ENCODE measurements around the gene ELF3.
A peak's percentile ranks its signal among the peaks of the same experiment; 100 is the strongest.
"Not testable (repeated sequence)": the region's sequence is repeated elsewhere in the genome, so short reads cannot be mapped to it uniquely, and the experiment has no call there.

Gene ELF3

GRCh38 chr1:202010180-202011015 is at the start of gene ELF3:
ELF3 (plus strand) TSS chr1:202010587; CDS start chr1:202011137, 550 bp downstream.
- H3K27me3 ChIP-seq (ENCODE audit: control insufficient read depth, insufficient read depth, low read length) = no peaks in the 10 kb centered on the region
- H3K36me3 ChIP-seq (ENCODE audit: control insufficient read depth, low read depth, low read length) = peaks cover 10% of the 10 kb centered on the region
- peak within 1 kb of the TSS; percentile 52 for H3K27ac ChIP-seq (ENCODE audit: low read length)
- peaks cover 36% of the 10 kb centered on the region for H3K4me1 ChIP-seq (ENCODE audit: control insufficient read depth, low read depth, low read length)
- H3K9me3 ChIP-seq (ENCODE audit: control insufficient read depth, low read depth, low read length) = no peaks in the 10 kb centered on the region
- H3K9ac ChIP-seq (ENCODE audit: low read length) = peak within 1 kb of the TSS; percentile 63
- peak within 1 kb of the TSS; percentile 61 for H3K4me3 ChIP-seq (ENCODE audit: low read length)

- H3K36me3 ChIP-seq (ENCODE audit: control insufficient read depth, low read depth, low read length) = peaks cover 78% of the 10 kb centered on the region
- H3K9me3 ChIP-seq (ENCODE audit: control insufficient read depth, low read depth, low read length); H3K27ac ChIP-seq (ENCODE audit: low read length); H3K4me3 ChIP-seq (ENCODE audit: low read length); H3K27me3 ChIP-seq (ENCODE audit: control insufficient read depth, insufficient read depth, low read length); H3K4me1 ChIP-seq (ENCODE audit: control insufficient read depth, low read depth, low read length); H3K9ac ChIP-seq (ENCODE audit: low read length): not testable (repeated sequence)
These were observed 48.0 kb upstream of the ELF3 start for GRCh38 chr1:201962382-201962781.

GRCh38 chr1:201964261-201964660 is 46.1 kb upstream of the ELF3 start:
- H3K9me3 ChIP-seq (ENCODE audit: control insufficient read depth, low read depth, low read length) = no peaks in the 10 kb centered on the region
- no peak overlapping the region for H3K27ac ChIP-seq (ENCODE audit: low read length)
- H3K9ac ChIP-seq (ENCODE audit: low read length) = no peak overlapping the region
- no peaks in the 10 kb centered on the region for H3K27me3 ChIP-seq (ENCODE audit: control insufficient read depth, insufficient read depth, low read length)
- H3K4me3 ChIP-seq (ENCODE audit: low read length) = no peak overlapping the region
- no peaks in the 10 kb centered on the region for H3K4me1 ChIP-seq (ENCODE audit: control insufficient read depth, low read depth, low read length)
- peaks cover 78% of the 10 kb centered on the region for H3K36me3 ChIP-seq (ENCODE audit: control insufficient read depth, low read depth, low read length)

GRCh38 chr1:201966171-201966570 is 44.2 kb upstream of the ELF3 start:
- no peaks in the 10 kb centered on the region for H3K27me3 ChIP-seq (ENCODE audit: control insufficient read depth, insufficient read depth, low read length)
- H3K4me1 ChIP-seq (ENCODE audit: control insufficient read depth, low read depth, low read length) = no peaks in the 10 kb centered on the region
- no peaks in the 10 kb centered on the region for H3K9me3 ChIP-seq (ENCODE audit: control insufficient read depth, low read depth, low read length)
- peaks cover 87% of the 10 kb centered on the region for H3K36me3 ChIP-seq (ENCODE audit: control insufficient read depth, low read depth, low read length)
- no peak overlapping the region for H3K9ac ChIP-seq (ENCODE audit: low read length)
- H3K27ac ChIP-seq (ENCODE audit: low read length) = no peak overlapping the region
- H3K4me3 ChIP-seq (ENCODE audit: low read length) = no peak overlapping the region

GRCh38 chr1:201968202-201968925 is 42.0 kb upstream of the ELF3 start:
- Histone ChIP-seq H3K4me1 (ENCODE audit: control insufficient read depth, low read depth, low read length) (no peaks in the 10 kb centered on the region), H3K27ac (ENCODE audit: low read length) (no peak overlapping the region), H3K36me3 (ENCODE audit: control insufficient read depth, low read depth, low read length) (peaks cover 66% of the 10 kb centered on the region), H3K9me3 (ENCODE audit: control insufficient read depth, low read depth, low read length) (no peaks in the 10 kb centered on the region), H3K4me3 (ENCODE audit: low read length) (no peak overlapping the region), H3K9ac (ENCODE audit: low read length) (no peak overlapping the region), H3K27me3 (ENCODE audit: control insufficient read depth, insufficient read depth, low read length) (no peaks in the 10 kb centered on the region)

GRCh38 chr1:201970334-201971159 is 39.8 kb upstream of the ELF3 start:
- H3K27ac ChIP-seq (ENCODE audit: low read length) = no peak overlapping the region
- peaks cover 50% of the 10 kb centered on the region for H3K36me3 ChIP-seq (ENCODE audit: control insufficient read depth, low read depth, low read length)
- H3K4me3 ChIP-seq (ENCODE audit: low read length) = no peak overlapping the region
- H3K27me3 ChIP-seq (ENCODE audit: control insufficient read depth, insufficient read depth, low read length) = no peaks in the 10 kb centered on the region
- H3K9me3 ChIP-seq (ENCODE audit: control insufficient read depth, low read depth, low read length) = no peaks in the 10 kb centered on the region
- H3K9ac ChIP-seq (ENCODE audit: low read length) = no peak overlapping the region
- H3K4me1 ChIP-seq (ENCODE audit: control insufficient read depth, low read depth, low read length) = no peaks in the 10 kb centered on the region

GRCh38 chr1:201982082-201982622 is 28.2 kb upstream of the ELF3 start:
- Histone ChIP-seq H3K9me3 (ENCODE audit: control insufficient read depth, low read depth, low read length) (no peaks in the 10 kb centered on the region), H3K27ac (ENCODE audit: low read length) (no peak overlapping the region), H3K9ac (ENCODE audit: low read length) (no peak overlapping the region), H3K36me3 (ENCODE audit: control insufficient read depth, low read depth, low read length) (no peaks in the 10 kb centered on the region), H3K4me3 (ENCODE audit: low read length) (peak overlapping the region; percentile 65), H3K4me1 (ENCODE audit: control insufficient read depth, low read depth, low read length) (no peaks in the 10 kb centered on the region), H3K27me3 (ENCODE audit: control insufficient read depth, insufficient read depth, low read length) (peaks cover 6% of the 10 kb centered on the region)

GRCh38 chr1:201982623-201983379 is 27.6 kb upstream of the ELF3 start, which contains the start of gene RNPEP:
RNPEP (plus strand) TSS chr1:201982648; CDS start chr1:201982667, 19 bp downstream.
- Histone ChIP-seq H3K27me3 (ENCODE audit: control insufficient read depth, insufficient read depth, low read length) (peaks cover 6% of the 10 kb centered on the region), H3K27ac (ENCODE audit: low read length) (no peak within 1 kb of the TSS), H3K9me3 (ENCODE audit: control insufficient read depth, low read depth, low read length) (no peaks in the 10 kb centered on the region)

GRCh38 chr1:201983380-201983805 is 27.0 kb upstream of the ELF3 start:
- no peaks in the 10 kb centered on the region for H3K9me3 ChIP-seq (ENCODE audit: control insufficient read depth, low read depth, low read length)
- H3K9ac ChIP-seq (ENCODE audit: low read length) = peak overlapping the region; percentile 51
- peaks cover 6% of the 10 kb centered on the region for H3K27me3 ChIP-seq (ENCODE audit: control insufficient read depth, insufficient read depth, low read length)
- no peak overlapping the region for H3K27ac ChIP-seq (ENCODE audit: low read length)
- H3K4me3 ChIP-seq (ENCODE audit: low read length) = peak overlapping the region; percentile 65
- H3K4me1 ChIP-seq (ENCODE audit: control insufficient read depth, low read depth, low read length) = no peaks in the 10 kb centered on the region
- H3K36me3 ChIP-seq (ENCODE audit: control insufficient read depth, low read depth, low read length) = no peaks in the 10 kb centered on the region

More at GRCh38 chr1:201982623-201983379, 27.6 kb upstream of the ELF3 start, which contains the start of gene RNPEP:
- Histone ChIP-seq H3K4me1 (ENCODE audit: control insufficient read depth, low read depth, low read length) (no peaks in the 10 kb centered on the region), H3K9ac (ENCODE audit: low read length) (peak within 1 kb of the TSS; percentile 51), H3K36me3 (ENCODE audit: control insufficient read depth, low read depth, low read length) (no peaks in the 10 kb centered on the region), H3K4me3 (ENCODE audit: low read length) (peak within 1 kb of the TSS; percentile 65)

- Histone ChIP-seq H3K9ac (ENCODE audit: low read length) (no peak overlapping the region), H3K4me3 (ENCODE audit: low read length) (no peak overlapping the region), H3K27me3 (ENCODE audit: control insufficient read depth, insufficient read depth, low read length) (peaks cover 6% of the 10 kb centered on the region), H3K27ac (ENCODE audit: low read length) (no peak overlapping the region), H3K4me1 (ENCODE audit: control insufficient read depth, low read depth, low read length) (no peaks in the 10 kb centered on the region), H3K36me3 (ENCODE audit: control insufficient read depth, low read depth, low read length) (peaks cover 7% of the 10 kb centered on the region), H3K9me3 (ENCODE audit: control insufficient read depth, low read depth, low read length) (no peaks in the 10 kb centered on the region)
These were observed 25.9 kb upstream of the ELF3 start for GRCh38 chr1:201984446-201984845.
